ENCODE measurements around the gene DEAF1. TPM values are rescaled to one million over a fixed set of nuclear protein-coding genes. Genes with fewer than 3 reads are reported as not detected.

Gene DEAF1
- total and polyA plus RNA-seq, 2 donors (not counting 3 experiments of a cell fraction or from before 2014, with no cell fraction given) = 43.6 to 55.7 TPM

DNA sequence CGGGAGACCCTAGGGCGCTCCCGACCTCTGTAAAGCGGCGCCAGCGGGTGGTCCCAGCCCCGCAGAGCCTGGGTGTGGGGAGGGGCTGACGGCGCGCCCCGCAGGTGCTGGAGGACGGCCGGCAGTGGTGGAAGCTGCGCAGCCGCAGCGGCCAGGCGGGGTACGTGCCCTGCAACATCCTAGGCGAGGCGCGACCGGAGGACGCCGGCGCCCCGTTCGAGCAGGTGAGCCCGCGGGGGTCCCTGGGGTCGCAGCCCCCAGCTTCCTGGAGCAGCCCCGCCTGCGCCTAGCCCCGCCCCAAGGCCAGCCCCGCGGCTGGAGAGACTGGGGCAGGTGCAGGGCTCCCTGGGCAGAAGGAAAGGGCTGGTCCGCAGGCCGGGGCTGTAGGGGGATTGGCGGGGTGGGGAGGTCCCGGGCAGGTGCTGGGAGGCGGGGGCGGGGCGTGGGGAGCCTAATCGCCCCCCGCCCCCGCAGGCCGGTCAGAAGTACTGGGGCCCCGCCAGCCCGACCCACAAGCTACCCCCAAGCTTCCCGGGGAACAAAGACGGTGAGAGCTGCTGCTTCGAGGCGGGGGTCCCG is 30.7 kb upstream of the DEAF1 start:
- Histone ChIP-seq H3K4me1 (ENCODE audit: control insufficient read depth, extremely low read depth, insufficient read depth, low read length) (peaks cover 3% of the 10 kb centered on the region), H3K4me2 (ENCODE audit: insufficient read depth, low read length) (no peak overlapping the region), H3K79me2 (ENCODE audit: control insufficient read depth, insufficient read depth, low read length) (no peaks in the 10 kb centered on the region), H3K9ac (replicated peaks; ENCODE audit: extremely low read depth, insufficient read depth, low read length) (no peak overlapping the region), H3K4me3 (replicated peaks in 1 of 3; ENCODE audit: insufficient read depth in 1 of 3, low read depth in 1 of 3, low read length in 3 of 3) (no peak overlapping the region), H3K27me3 (ENCODE audit: control insufficient read depth in 2 of 2, insufficient read depth in 2 of 2, low read length in 2 of 2) (peaks cover 16 to 22% of the 10 kb centered on the region in 2 experiments), H3K27ac (ENCODE audit: insufficient read depth, low read depth, low read length) (no peak overlapping the region), H4K20me1 (replicated peaks; ENCODE audit: control insufficient read depth, extremely low read depth, insufficient read depth, low read length) (no peaks in the 10 kb centered on the region), H2AFZ (ENCODE audit: low read depth, low read length) (no peak overlapping the region), H3K36me3 (ENCODE audit: control insufficient read depth in 2 of 2, extremely low read depth in 1 of 2, insufficient read depth in 2 of 2, low read length in 2 of 2) (no peaks in the 10 kb centered on the region), H3K9me3 (replicated peaks; ENCODE audit: control insufficient read depth, insufficient read depth, low read length) (no peaks in the 10 kb centered on the region), H3K9me1 (replicated peaks; ENCODE audit: control insufficient read depth, extremely low read depth, insufficient read depth, low read length) (no peaks in the 10 kb centered on the region)
- DNase-seq (ENCODE audit: low read depth, low spot score) (no peak), FAIRE-seq (no peak)
- no TSS peak for BruUV-seq (replicated peaks)
- intact Hi-C loops (cut with micrococcal nuclease) (loop anchor here (5.0 kb wide), 1 partner anchor 168 kb away; no protein-coding TSS in a partner anchor), dilution Hi-C loops (cut with MboI; ENCODE audit: extremely low pct_ligation_motif_present, low sequenced_read_pairs) (no loop called here)
- ChIA-PET CTCF (interaction anchor here (0.6 to 3.7 kb wide), 12 partner anchors 9 to 175 kb away, joined by 3 to 26 read pairs (median 4); partner anchors contain the start of genes DEAF1, TALDO1 and TMEM80), POLR2A (no interaction called here)
- no peak for TF ChIP-seq EZH2 (IDR thresholded peaks at IDR 0.05; ENCODE audit: borderline replicate concordance, low read depth, low read length, severe bottlenecking)
- TF ChIP-seq POLR2A (IDR thresholded peaks at IDR 0.05; ENCODE audit: low read depth, low read length) = no peak
- TF ChIP-seq, protein P1, sequence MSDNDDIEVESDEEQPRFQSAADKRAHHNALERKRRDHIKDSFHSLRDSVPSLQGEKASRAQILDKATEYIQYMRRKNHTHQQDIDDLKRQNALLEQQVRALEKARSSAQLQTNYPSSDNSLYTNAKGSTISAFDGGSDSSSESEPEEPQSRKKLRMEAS (IDR thresholded peaks at IDR 0.05; ENCODE audit: insufficient read depth, insufficient read length) = no peak
- TF ChIP-seq GATA2 (IDR thresholded peaks at IDR 0.05; ENCODE audit: insufficient read depth, insufficient read length, low read depth, low read length) = no peak
- no peak for TF ChIP-seq POLR2AphosphoS5 (IDR thresholded peaks at IDR 0.05; ENCODE audit: insufficient read depth, low read depth, low read length)
- TF ChIP-seq MYC (IDR thresholded peaks at IDR 0.05; ENCODE audit: low read depth, low read length) = no peak
- TF ChIP-seq FOS (IDR thresholded peaks at IDR 0.05; ENCODE audit: borderline replicate concordance, insufficient read depth, low read length) = no peak
- TF ChIP-seq, protein P2, sequence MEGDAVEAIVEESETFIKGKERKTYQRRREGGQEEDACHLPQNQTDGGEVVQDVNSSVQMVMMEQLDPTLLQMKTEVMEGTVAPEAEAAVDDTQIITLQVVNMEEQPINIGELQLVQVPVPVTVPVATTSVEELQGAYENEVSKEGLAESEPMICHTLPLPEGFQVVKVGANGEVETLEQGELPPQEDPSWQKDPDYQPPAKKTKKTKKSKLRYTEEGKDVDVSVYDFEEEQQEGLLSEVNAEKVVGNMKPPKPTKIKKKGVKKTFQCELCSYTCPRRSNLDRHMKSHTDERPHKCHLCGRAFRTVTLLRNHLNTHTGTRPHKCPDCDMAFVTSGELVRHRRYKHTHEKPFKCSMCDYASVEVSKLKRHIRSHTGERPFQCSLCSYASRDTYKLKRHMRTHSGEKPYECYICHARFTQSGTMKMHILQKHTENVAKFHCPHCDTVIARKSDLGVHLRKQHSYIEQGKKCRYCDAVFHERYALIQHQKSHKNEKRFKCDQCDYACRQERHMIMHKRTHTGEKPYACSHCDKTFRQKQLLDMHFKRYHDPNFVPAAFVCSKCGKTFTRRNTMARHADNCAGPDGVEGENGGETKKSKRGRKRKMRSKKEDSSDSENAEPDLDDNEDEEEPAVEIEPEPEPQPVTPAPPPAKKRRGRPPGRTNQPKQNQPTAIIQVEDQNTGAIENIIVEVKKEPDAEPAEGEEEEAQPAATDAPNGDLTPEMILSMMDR (IDR thresholded peaks at IDR 0.05; ENCODE audit: extremely low read depth in 1 of 2, insufficient read depth in 1 of 2, low read depth in 1 of 2, low read length in 2 of 2) = no peak
- TF ChIP-seq JUN (IDR thresholded peaks at IDR 0.05; ENCODE audit: borderline replicate concordance, insufficient read depth, insufficient read length, low read depth) = no peak

All from endothelial cell of umbilical vein (primary cell).